Ascending aorta (tissue), 2 donors: ENCODE measurements around the gene HAVCR1. TPM values are rescaled to one million over a fixed set of nuclear protein-coding genes. Genes with fewer than 3 reads are reported as not detected.
"Not testable (repeated sequence)": the region's sequence is repeated elsewhere in the genome, so short reads cannot be mapped to it uniquely, and the experiment has no call there.

Experiments
- DNase-seq, 2 donors: peaks; one replicate each; pipeline ENCODE4 v3.0.0-alpha.2; 2019; ENCODE audit warnings: low spot score in 2 of 2
- H3K27ac ChIP-seq, 2 donors: fragments of 200-600 bp; sonication (generic); one replicate each; pipeline ENCODE4 v1.5.1; 2016 to 2017; ENCODE audit warnings: mild to moderate bottlenecking in 1 of 2
- H3K27me3 ChIP-seq: fragments of 200-600 bp; sonication (generic); one replicate; pipeline ENCODE4 v1.5.1; 2017
- H3K36me3 ChIP-seq, 2 donors: fragments of 200-600 bp; sonication (generic); one replicate each; pipeline ENCODE4 v1.5.1; 2016
- H3K4me1 ChIP-seq, 2 donors: fragments of 200-600 bp; sonication (generic); one replicate each; pipeline ENCODE4 v1.5.1; 2016 to 2017; ENCODE audit warnings: mild to moderate bottlenecking in 1 of 2
- H3K4me3 ChIP-seq, 2 donors: fragments of 200-600 bp; sonication (generic); one replicate each; pipeline ENCODE4 v1.5.1; 2016 to 2017; ENCODE audit warnings: mild to moderate bottlenecking in 1 of 2
- H3K9me3 ChIP-seq, 2 donors: fragments of 200-600 bp; sonication (generic); one replicate each; pipeline ENCODE4 v1.5.1; 2016
- CTCF ChIP-seq, 3 experiments: fragments of 200-600 bp in 2 of 3; fragments of 450-650 bp in 1 of 3; sonication (generic) in 2 of 3; IDR thresholded peaks; one replicate each; pipeline ENCODE4 v1.5.1; 2016 to 2019; ENCODE audit warnings: antibody characterized with exemption in 3 of 3, mild to moderate bottlenecking in 1 of 3, moderate library complexity in 1 of 3
- intact Hi-C: fragments of 100-400 bp; cut with DNase I; formaldehyde crosslinking; loops from one replicate; pipeline ENCODE4 v1.15.1; 2023
- total RNA-seq: library from RNA; depleted of rRNA; stranded (reverse); fragments of >200 nt; gene quantifications from one replicate; pipeline ENCODE4 v1.1.0, GENCODE V29; 2016

Gene HAVCR1
- total RNA-seq, 1 donor from 2014 or later = not detected

- DNase-seq = no peak
These were observed 38.2 kb downstream of the HAVCR1 start for GRCh38 chr5:157020511-157021222.

GRCh38 chr5:157020002-157020401 lies 38.9 kb downstream of the HAVCR1 start:
- intact Hi-C loops = no loop called here
- H3K4me3 ChIP-seq = no peak overlapping the region
- no peaks in the 10 kb centered on the region for H3K4me1 ChIP-seq
- H3K36me3 ChIP-seq = no peaks in the 10 kb centered on the region
- no peak overlapping the region for H3K27ac ChIP-seq
- no peak for TF ChIP-seq CTCF (IDR thresholded peaks at IDR 0.05)
- H3K9me3 ChIP-seq = peaks cover 0 to 9% of the 10 kb centered on the region in 2 donors
- no peaks in the 10 kb centered on the region for H3K27me3 ChIP-seq
- DNase-seq = no peak

More at GRCh38 chr5:157020511-157021222, 38.2 kb downstream of the HAVCR1 start:
- Histone ChIP-seq H3K36me3 (no peaks in the 10 kb centered on the region), H3K9me3 (peaks cover 0 to 9% of the 10 kb centered on the region in 2 donors), H3K27me3 (no peaks in the 10 kb centered on the region), H3K4me3 (no peak overlapping the region), H3K27ac (no peak overlapping the region), H3K4me1 (no peaks in the 10 kb centered on the region)
- intact Hi-C loops = no loop called here
- no peak for TF ChIP-seq CTCF (IDR thresholded peaks at IDR 0.05)

DNA sequence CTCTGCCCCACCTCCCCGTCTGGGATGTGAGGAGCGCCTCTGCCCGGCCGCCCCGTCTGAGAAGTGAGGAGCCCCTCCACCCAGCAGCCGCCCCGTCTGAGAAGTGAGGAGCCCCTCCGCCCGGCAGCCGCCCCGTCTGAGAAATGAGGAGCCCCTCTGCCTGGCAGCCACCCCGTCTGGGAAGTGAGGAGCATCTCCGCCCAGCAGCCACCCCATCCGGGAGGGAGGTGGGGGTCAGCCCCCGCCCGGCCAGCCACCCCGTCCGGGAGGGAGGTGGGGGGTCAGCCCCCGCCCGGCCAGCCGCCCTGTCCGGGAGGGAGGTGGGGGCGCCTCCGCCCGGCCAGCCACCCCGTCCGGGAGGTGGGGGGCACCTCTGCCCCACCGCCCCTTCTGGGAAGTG lies 44.8 kb downstream of the HAVCR1 start:
- H3K4me1 ChIP-seq, H3K27ac ChIP-seq, H3K36me3 ChIP-seq, H3K9me3 ChIP-seq, H3K27me3 ChIP-seq, H3K4me3 ChIP-seq, DNase-seq, intact Hi-C loops: not testable (repeated sequence)

- no peak for DNase-seq
- intact Hi-C loops = no loop called here
- Histone ChIP-seq H3K4me3 (no peak overlapping the region), H3K9me3 (no peaks in the 10 kb centered on the region), H3K27ac (no peak overlapping the region), H3K27me3 (no peaks in the 10 kb centered on the region), H3K36me3 (no peaks in the 10 kb centered on the region), H3K4me1 (no peaks in the 10 kb centered on the region)
- no peak for TF ChIP-seq CTCF (IDR thresholded peaks at IDR 0.05)
These were observed 52.7 kb downstream of the HAVCR1 start for GRCh38 chr5:157006262-157006661.

- intact Hi-C loops = no loop called here
- Histone ChIP-seq H3K36me3 (no peaks in the 10 kb centered on the region), H3K4me1 (no peaks in the 10 kb centered on the region), H3K9me3 (peaks cover 0 to 8% of the 10 kb centered on the region in 2 donors), H3K27me3 (no peaks in the 10 kb centered on the region), H3K4me3 (no peak overlapping the region), H3K27ac (no peak overlapping the region)
- DNase-seq = no peak
- no peak for TF ChIP-seq CTCF (IDR thresholded peaks at IDR 0.05)
These were observed 53.9 kb downstream of the HAVCR1 start for GRCh38 chr5:157004893-157005551.

GRCh38 chr5:156991714-156992113 lies 67.2 kb downstream of the HAVCR1 start:
- intact Hi-C loops = no loop called here
- TF ChIP-seq CTCF (IDR thresholded peaks at IDR 0.05) = no peak
- no peak overlapping the region for H3K27ac ChIP-seq
- no peaks in the 10 kb centered on the region for H3K9me3 ChIP-seq
- H3K4me3 ChIP-seq = no peak overlapping the region
- no peaks in the 10 kb centered on the region for H3K36me3 ChIP-seq
- no peak for DNase-seq
- H3K27me3 ChIP-seq = no peaks in the 10 kb centered on the region
- H3K4me1 ChIP-seq = no peaks in the 10 kb centered on the region
